Activated CD4-positive, alpha-beta memory T cell treated with anti-CD3 and anti-CD28 coated beads for 36 hours (primary cell): ENCODE data around the gene LRIT3. TPM values are rescaled to one million over a fixed set of nuclear protein-coding genes. Genes with fewer than 3 reads are reported as not detected.

Source experiments
- CTCF ChIA-PET: fragments of 350-600 bp; sonication (Branson Sonifier 250); formaldehyde crosslinking; loops from one replicate; lab custom pipeline; 2021; ENCODE audit warnings: antibody characterized with exemption, inconsistent platforms; lab: Charles Lee
- POLR2A ChIA-PET: fragments of 350-600 bp; sonication (Branson Sonifier 250); formaldehyde crosslinking; loops from one replicate; lab custom pipeline; 2021; ENCODE audit warnings: antibody characterized with exemption; lab: Charles Lee
- DNase-seq: peaks from one replicate; pipeline ENCODE4 v3.0.0-alpha.2; 2020
- H3K27ac Mint-ChIP-seq: one replicate; pipeline ENCODE4 v1.8.0; 2021; ENCODE audit warnings: mixed read lengths
- H3K27me3 Mint-ChIP-seq: one replicate; pipeline ENCODE4 v1.8.0; 2021; ENCODE audit warnings: mixed read lengths
- H3K36me3 Mint-ChIP-seq: one replicate; pipeline ENCODE4 v1.8.0; 2021; ENCODE audit warnings: mixed read lengths
- H3K4me1 Mint-ChIP-seq: one replicate; pipeline ENCODE4 v1.8.0; 2021; ENCODE audit warnings: low read depth, mixed read lengths
- H3K4me3 Mint-ChIP-seq: one replicate; pipeline ENCODE4 v1.8.0; 2021; ENCODE audit warnings: mild to moderate bottlenecking, mixed read lengths
- H3K9me3 Mint-ChIP-seq: one replicate; pipeline ENCODE4 v1.8.0; 2021; ENCODE audit warnings: mixed read lengths
- intact Hi-C: fragments of 100-400 bp; cut with micrococcal nuclease; formaldehyde crosslinking; loops from one replicate; pipeline ENCODE4 v1.15.1; 2023
- total RNA-seq, 2 experiments: library from RNA; stranded (reverse); gene quantifications; one replicate each; pipeline ENCODE4 v1.2.3, GENCODE V29; 2021

Gene LRIT3
- total RNA-seq, 2 experiments from 2014 or later: 0.10 to 0.14 TPM

DNA sequence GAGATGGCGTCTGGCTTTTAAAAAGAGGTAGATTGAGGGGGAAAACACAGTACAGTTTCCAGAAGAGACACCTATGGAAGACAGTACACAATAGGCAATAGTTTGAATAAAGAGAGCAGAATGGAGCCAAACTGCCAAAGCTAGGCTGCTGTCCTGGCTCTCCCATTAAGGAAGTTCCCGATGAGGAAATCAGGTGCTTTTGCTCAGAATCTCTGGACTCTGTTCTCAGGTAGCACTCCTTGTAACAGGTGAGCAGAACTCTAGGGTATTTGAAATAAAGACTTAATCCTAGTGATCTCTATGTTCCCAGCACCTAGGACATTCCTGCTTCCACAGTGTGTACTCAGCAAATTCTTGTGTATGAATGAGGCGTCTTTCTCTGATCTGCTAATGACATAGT is 66.4 kb downstream of the LRIT3 start:
- peaks cover 15% of the 10 kb centered on the region for H3K27me3 Mint-ChIP-seq
- no peaks in the 10 kb centered on the region for H3K36me3 Mint-ChIP-seq
- no peak overlapping the region for H3K27ac Mint-ChIP-seq
- H3K4me3 Mint-ChIP-seq: no peak overlapping the region
- H3K9me3 Mint-ChIP-seq: no peaks in the 10 kb centered on the region
- no peaks in the 10 kb centered on the region for H3K4me1 Mint-ChIP-seq
- intact Hi-C loops: no loop called here
- ChIA-PET CTCF (no interaction called here), POLR2A (no interaction called here)
- no peak for DNase-seq

DNA sequence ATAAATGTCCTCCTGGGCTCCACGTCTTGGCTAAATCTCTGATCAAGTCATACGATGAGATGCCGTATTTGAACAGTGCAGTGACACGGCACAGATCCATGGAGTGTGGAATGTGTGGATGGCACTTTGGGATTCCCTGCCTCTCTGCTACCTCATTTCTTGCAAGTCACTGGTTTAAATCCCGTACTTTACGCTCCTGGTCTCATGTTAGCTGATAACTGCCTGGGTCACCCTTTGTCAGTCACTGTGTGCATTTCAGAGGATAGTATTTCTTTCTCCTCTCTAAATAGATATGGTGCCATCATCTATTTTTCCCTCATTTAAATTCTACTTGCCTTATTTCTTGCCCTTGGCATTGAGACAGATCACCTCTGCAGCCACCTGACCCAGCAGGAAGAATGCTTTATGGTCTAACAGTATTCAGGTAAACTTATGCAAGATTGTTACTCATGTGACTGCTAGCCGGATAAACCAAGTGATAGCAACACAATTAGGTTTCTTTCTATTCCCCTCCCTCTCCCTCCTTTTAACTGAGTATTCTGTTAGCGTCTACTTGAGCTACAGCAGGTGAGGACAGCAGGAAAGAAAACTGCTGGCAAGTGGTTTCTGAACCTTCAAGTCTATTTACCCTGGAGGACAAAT is 67.6 kb downstream of the LRIT3 start:
- POLR2A ChIA-PET: no interaction called here
- Mint-ChIP-seq H3K9me3 (no peaks in the 10 kb centered on the region), H3K27me3 (peaks cover 15% of the 10 kb centered on the region), H3K27ac (no peak overlapping the region), H3K36me3 (no peaks in the 10 kb centered on the region), H3K4me3 (no peak overlapping the region), H3K4me1 (no peaks in the 10 kb centered on the region)
- no peak for DNase-seq
- CTCF ChIA-PET: no interaction called here
- intact Hi-C loops: no loop called here

DNA sequence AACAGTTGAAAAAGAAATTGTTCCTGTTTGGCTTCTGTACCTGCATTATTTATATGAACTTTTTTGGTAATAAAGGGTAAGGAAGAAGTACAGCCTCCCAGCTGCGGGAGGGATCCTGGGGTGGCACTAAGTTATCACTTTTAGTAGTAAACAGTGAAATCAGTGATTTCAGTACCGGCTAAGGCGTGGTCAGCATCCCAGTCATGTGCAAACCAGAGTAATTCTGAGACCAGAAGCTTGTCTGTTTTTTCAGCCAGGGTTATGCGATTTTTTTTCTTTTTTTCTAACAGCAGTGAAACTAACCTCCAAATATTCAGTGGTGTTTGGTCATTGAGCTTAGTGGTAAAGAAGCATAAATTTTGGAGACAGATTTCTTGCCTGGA is 68.1 kb downstream of the LRIT3 start:
- H3K27me3 Mint-ChIP-seq: peaks cover 15% of the 10 kb centered on the region
- no peak overlapping the region for H3K27ac Mint-ChIP-seq
- H3K9me3 Mint-ChIP-seq: no peaks in the 10 kb centered on the region
- ChIA-PET POLR2A (no interaction called here), CTCF (no interaction called here)
- intact Hi-C loops: no loop called here
- H3K4me1 Mint-ChIP-seq: no peaks in the 10 kb centered on the region
- DNase-seq: peak; percentile 12
- no peaks in the 10 kb centered on the region for H3K36me3 Mint-ChIP-seq
- H3K4me3 Mint-ChIP-seq: no peak overlapping the region

DNA sequence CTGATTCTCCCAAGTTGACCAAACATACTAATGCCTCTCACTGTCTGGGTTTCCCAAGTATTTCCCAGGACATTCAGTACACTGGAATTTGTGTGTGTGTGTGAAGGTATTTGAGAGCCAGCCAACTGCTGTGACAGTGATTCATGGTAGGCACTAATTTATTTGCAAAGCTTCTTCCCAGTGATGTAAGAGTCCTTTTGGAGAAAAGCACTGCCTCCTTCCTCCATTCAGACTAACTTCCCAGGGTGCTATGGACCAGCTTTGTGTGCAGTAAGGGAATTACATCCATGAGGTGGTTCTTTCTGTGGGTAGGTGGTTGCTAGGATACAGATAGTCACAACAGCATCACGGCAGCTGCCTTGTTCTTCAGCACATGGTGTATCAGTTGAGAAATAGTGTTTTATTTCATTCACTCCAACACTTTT is 73.5 kb downstream of the LRIT3 start:
- intact Hi-C loops: no loop called here
- no peak overlapping the region for H3K4me3 Mint-ChIP-seq
- POLR2A ChIA-PET: no interaction called here
- H3K36me3 Mint-ChIP-seq: no peaks in the 10 kb centered on the region
- no peaks in the 10 kb centered on the region for H3K9me3 Mint-ChIP-seq
- H3K4me1 Mint-ChIP-seq: no peaks in the 10 kb centered on the region
- CTCF ChIA-PET: no interaction called here
- DNase-seq: no peak
- no peak overlapping the region for H3K27ac Mint-ChIP-seq
- peaks cover 3% of the 10 kb centered on the region for H3K27me3 Mint-ChIP-seq

Other genes with a start within 250 kb of the LRIT3 start
- gene CASP6, start 144.7 kb upstream of the LRIT3 start, total RNA-seq: 10 to 100 TPM; 18.4 to 29.9 TPM
- 10 to 100 TPM; 17.9 to 21.6 TPM for gene PLA2G12A, start 118.0 kb upstream of the LRIT3 start, total RNA-seq
- gene CFI, start 46.1 kb upstream of the LRIT3 start, total RNA-seq: under 1 TPM in 1 of 2 experiments, not detected in 1; 0.46 TPM
- gene GAR1, start 32.3 kb upstream of the LRIT3 start, total RNA-seq: 10 to 100 TPM; 30.5 to 32.8 TPM
- under 1 TPM; 0.14 to 0.19 TPM for gene RRH, start 20.1 kb upstream of the LRIT3 start, total RNA-seq
- gene EGF, start 64.8 kb downstream of the LRIT3 start, total RNA-seq: not detected